SK-N-SH (cell line): Measurements from ENCODE around the gene CAMK4.

Source experiments
- CTCF ChIP-seq: fragments of 200-600 bp; sonication (generic); IDR thresholded peaks from 2 replicates; pipeline ENCODE4 v1.6.1; 2017; ENCODE audit warnings: antibody characterized with exemption, mild to moderate bottlenecking, moderate library complexity
- POLR2AphosphoS5 ChIP-seq: IDR thresholded peaks from 2 replicates; pipeline ENCODE4 v1.6.1; 2012; ENCODE audit warnings: low read depth, low read length

- TF ChIP-seq CTCF, result no peak
- peak; percentile 55; the same call in 1 of the 2 replicates for TF ChIP-seq POLR2AphosphoS5
Observed at GRCh38 chr5:111385970-111386831, 162.0 kb downstream of the CAMK4 start.
